Skin of body (tissue), 2 donors: Measurements from ENCODE around the gene FANCC. TPM values are rescaled to one million over a fixed set of nuclear protein-coding genes. Genes with fewer than 3 reads are reported as not detected.
A peak's percentile ranks its signal among the peaks of the same experiment; 100 is the strongest.

Source experiments
- DNase-seq: peaks from one replicate; lab custom pipeline; 2025; lab: John Stamatoyannopoulos, UW
- total RNA-seq: library from RNA; depleted of rRNA; stranded (reverse); fragments of >200 nt; gene quantifications from one replicate; pipeline ENCODE4 v1.2.3, GENCODE V29; 2014

FANCC gene
- total RNA-seq, 1 donor from 2014 or later: 16.1 TPM

GRCh38 chr9:95193480-95193879 is 124.0 kb downstream of the FANCC start:
- DNase-seq: no peak

DNA sequence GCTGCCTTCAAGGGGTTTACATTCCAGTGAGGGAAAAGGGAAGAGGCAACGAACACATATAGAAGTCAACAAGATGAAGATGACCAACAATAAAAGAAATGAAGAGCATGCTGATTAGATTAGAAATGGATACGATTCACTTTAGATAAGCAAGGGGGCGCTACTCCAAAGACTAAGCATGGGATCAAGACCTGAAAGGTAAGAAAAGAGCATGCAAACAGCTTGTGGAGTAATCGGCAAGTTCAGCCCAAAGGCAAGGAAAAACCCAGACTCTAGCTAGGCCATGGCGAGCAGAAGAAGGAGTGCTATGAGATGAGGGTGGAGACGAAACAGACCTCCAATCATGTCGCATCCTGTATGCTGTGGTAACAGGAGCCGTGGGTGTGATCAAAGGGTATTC is 124.4 kb downstream of the FANCC start:
- no peak for DNase-seq

DNA sequence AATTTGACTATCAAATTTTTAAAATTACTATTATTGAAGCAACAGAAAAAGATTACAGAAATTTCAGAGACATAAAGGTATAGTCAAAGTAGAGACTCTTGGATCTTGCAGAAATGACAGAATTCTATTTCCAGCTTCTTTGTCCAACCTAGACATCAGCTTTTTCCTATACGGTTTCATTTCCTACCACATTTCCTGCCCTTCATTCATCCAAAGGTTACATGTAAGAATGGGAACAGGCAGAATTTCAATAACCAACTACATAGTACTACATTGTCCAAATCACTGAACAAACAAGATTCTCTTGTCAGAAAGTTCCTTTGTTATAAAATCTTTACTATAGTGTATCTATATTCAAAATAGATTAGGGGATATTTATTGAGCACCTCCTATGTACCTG is 124.9 kb downstream of the FANCC start:
- DNase-seq: no peak

DNA sequence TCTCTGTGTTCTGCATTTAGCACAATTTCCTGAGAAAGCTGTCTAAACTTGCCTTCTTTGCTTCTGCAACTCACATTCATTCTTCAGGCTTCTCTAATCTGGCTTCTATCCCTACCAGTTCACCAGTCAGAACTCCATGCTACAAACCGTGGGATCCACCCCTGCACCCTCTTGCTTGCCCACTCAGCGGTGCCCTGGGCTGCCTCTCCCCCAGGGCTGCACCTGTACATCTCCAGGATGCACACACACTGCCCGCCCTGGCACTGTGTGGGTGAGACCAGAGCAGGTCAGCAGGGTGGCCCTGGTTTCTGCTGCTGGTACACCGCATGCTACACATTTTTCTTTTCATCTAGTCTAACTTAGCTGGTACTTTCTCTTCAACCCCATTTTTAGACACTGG is 127.1 kb downstream of the FANCC start:
- DNase-seq: no peak

DNA sequence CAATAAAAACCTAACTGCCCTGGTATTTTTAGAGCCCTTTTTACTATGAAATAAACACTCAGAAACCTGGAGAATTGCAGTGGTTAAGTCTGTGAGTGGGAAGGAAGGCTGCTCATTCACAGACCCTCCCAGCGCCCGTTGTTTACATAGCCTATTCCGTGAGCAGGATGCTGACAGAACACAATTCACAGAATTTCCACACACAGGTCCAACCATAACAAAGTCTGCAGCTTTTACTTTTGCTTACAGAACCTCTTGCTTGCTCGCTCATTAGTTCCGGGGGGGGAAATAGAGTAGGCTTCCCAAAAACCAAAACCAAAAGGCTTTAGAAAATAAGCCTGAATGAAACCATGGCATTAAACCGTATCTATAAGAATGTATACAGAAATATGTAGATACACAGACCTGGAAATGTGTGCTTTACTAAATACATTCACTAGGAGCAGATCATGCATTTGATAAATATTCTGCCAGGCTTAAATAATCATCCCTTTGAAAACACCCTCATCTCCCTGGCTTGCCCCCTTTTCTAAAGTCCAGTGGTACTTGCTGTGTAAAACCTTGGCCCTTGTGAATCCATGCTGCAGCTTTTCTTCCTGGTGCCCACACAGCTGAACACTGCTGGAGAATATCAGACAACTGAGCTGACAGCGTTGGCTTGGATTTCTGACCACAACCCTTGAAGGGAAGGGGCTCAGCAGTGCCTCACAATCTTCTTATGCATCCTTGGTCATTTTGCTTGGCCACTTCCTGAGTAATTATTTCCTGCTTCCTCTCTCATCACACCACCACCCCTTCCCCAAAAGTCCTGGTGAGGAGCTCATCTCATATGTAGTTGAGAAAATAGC is 128.0 kb downstream of the FANCC start:
- peak; percentile 37 for DNase-seq

DNA sequence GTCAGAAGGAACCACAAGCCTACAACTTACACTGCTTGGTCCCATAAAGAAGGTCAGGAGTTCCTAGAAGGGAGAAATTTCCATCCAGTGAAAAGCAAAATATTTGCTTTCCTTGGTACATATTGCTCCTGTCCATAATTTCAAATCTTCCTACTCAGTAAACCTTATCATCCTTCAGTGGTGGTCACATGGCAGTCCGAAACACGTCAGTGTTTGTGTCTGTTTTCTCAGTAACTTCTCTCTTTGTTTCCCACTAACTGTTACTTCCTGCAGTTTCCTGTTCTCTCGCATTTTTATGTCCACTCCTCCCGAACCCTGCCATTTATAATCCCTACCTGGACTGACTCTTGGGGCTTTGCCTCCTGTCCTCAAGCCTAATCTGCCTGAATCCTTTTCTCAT is 129.1 kb downstream of the FANCC start:
- no peak for DNase-seq

DNA sequence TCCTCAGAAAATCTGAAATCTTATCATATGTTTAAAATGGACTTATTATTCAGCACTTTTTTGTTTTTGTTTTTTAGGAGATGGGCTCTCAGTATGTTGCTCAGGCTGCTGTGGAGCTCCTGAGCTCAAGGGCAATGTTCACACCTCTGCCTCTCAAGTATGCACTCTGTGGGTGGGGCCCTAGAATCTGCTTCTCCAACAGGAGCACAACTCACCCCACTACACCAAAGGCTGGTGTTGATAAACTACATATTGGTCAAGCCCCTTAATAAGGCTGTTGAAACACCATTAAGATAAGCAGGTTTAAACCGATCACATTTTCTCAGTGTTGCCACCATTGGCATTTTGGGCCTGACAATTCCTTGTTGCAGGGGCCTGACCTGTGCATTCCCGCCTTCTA is 131.6 kb downstream of the FANCC start:
- DNase-seq: no peak

DNA sequence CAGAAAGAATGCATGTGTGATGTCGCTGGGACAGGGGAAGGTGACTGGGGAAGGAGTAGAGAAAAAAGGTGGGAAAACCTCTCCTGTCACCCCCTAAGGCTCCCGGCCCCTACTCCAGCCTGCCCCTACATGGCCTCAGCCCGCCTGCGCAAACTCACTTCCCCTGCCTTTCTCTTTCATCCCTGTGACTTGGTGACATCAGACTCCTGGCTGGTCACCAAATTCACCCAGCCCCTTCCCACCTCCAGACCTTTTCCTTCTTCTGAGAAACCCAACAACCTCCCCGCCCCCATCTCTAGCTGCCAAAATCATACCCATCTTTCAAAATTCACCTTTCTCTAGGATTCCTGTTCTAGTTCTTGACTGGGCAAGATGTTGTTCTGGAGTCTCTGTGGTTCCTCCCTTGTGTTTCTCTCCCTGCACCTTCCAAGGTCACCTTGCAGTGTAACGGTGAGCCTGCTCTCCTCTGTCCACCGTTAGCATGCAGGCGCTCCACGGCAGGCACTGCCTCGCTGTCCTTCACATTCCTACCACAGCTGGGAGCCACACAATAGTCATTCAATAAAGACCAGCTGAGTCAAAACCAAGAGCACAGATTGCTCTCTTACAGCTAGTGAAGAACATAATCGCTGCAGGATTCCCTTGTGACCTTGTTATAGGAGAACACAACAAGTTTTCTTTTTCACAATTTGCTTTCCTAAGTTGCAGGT is 134.5 kb downstream of the FANCC start:
- DNase-seq: no peak

- no peak for DNase-seq
Measured at GRCh38 chr9:95181835-95182234, 135.7 kb downstream of the FANCC start.

GRCh38 chr9:95181226-95181818 is 136.2 kb downstream of the FANCC start:
- no peak for DNase-seq

DNA sequence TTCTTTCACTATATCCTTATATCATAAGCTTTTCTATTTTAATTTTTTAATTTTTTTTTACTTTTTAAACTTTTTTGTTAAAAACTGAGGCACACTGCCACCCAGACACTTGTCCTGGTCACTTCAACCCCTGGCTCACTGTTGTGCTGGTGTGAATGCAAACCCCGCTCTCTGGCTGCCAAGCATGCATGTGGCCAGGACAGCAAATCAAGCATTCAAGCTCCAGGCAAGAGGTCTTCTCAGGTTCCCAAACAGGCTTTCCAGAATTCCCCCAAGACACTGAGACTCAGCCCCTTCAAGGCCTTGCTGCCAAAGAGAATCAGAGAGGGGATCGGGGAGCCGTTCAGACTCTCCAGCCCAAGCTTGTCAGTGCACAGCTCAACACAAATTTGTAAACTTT is 139.9 kb downstream of the FANCC start:
- DNase-seq: no peak

- no peak for DNase-seq
Measured at GRCh38 chr9:95176755-95177319, 140.7 kb downstream of the FANCC start.

- no peak for DNase-seq
Measured at GRCh38 chr9:95175523-95175922, 142.0 kb downstream of the FANCC start.

GRCh38 chr9:95174038-95174437 is 143.5 kb downstream of the FANCC start:
- DNase-seq: no peak

DNA sequence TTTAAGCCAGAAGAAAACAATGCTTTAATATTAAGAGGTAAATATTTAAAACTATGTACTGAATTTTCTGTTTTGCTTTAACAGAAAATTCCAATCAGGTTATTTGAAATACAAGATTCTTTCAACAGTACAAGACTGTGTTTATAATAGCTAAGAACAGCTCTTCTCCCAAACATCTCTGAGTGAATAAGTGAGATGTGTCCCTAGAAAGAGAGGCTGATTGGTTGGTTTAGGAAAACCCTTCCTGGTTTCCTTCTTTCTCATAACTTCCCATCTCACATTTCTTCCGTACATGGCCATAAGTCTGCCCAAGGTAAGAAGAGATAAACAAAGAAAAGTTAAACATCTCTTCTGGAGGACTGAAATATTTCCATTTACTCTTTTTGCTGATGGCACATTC is 145.9 kb downstream of the FANCC start:
- DNase-seq: no peak

DNA sequence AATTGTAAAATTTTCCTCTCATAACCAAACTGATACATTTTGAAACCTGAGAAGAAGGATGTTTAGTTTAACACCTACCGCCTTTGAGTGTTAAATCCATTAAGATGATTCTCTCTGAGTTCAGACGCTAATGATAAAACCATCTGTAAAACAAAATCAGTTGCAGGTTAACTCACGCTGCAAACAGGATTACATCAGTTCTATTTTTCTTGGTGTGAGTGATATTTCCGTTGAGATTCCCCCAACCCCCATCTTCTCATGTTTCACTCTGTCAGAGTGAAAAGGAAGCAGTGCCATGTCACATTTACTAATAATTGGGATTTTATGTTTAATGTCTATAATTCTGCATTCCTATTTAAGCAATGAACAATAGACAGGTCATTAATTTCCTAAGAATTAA is 146.5 kb downstream of the FANCC start:
- peak; percentile 47 for DNase-seq

DNA sequence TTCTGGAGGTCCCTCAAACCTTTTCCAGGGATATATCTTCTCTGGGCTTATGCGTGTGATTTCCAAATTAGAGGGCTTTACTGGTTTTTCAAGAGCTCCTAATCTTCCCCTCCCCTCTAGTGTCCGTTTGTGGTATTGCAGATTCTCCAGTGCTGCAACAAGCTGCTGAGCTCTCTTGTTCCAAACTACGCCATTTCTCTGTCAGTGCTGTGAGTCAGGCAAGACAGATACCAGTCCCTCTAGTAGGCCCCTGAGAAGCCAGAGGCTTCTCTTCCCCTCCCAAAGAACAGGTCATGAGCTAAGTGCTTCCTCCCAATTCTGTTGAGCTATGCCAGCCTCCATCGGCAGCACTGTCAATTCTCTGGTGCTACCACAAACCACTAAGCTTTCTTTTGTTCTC is 149.5 kb downstream of the FANCC start:
- DNase-seq: no peak

DNA sequence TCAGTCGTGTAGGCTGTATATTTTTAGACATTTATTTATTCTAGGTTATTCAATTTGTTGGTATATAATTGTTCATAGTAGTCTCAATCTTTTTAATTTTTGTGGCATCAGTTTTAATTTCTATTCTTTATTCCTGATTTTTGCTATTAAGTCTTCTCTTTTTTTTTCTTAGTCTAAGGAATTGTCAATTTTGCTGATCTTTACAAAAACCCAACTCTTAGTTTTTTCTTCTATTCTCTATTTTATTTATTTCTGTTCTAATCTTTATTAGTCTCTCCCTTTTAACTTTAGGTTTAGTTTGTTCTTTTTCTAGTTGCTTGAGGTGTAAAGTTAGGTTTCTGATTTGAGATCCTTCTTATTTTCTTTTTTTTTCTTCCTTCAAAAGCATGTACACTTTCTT is 152.5 kb downstream of the FANCC start:
- no peak for DNase-seq

DNA sequence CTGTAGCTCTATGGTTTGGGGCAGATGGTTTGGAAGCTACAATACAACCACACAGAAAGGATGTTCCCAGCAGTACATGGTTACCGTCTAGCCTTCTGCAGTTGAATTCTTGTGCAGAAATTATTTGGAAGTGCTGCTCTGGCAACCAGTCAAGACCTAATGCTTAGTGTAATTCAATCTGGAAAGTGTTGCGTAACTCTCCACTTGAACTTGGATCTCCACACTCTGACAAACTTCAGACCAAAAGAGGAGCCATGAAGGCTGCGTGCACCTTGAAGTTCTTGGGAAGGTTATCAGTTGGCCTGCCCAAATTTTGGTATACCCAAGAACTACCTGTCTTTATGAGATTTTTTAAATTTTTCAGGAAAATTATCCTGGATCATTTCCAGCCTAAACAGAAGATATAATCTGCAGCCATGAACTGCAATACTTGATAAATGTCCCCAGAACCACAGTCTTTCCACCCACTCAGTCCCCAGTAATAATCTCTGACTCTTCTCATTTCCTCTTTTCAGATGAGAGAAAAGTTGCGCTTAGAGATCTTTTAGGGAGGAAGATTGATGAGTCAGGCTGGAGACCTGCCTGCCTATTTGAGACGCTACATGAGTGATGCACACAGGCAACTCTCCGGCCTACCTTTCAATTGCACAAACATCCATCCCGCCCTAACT is 159.9 kb downstream of the FANCC start:
- DNase-seq: peak; percentile 84

DNA sequence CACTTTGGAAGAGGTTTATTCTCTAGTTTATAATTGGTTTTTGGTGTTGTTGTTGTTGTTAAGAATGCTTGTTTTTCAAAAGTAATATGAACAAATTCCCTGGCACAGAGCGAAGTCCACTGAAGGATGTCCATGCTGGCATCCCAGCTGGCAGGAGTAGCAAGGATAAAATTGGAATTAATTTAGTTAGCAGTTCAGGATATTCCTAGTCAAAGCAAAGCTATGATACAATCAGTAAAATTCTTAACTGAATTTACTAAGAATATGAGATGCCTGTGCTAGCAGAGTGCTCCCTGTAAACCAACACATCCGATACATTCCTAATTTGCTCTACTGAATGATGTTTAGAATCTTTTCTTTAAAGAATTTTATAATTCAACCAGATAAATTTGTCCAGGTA is 161.4 kb downstream of the FANCC start:
- DNase-seq: no peak

GRCh38 chr9:95155220-95155619 is 162.3 kb downstream of the FANCC start:
- no peak for DNase-seq

DNA sequence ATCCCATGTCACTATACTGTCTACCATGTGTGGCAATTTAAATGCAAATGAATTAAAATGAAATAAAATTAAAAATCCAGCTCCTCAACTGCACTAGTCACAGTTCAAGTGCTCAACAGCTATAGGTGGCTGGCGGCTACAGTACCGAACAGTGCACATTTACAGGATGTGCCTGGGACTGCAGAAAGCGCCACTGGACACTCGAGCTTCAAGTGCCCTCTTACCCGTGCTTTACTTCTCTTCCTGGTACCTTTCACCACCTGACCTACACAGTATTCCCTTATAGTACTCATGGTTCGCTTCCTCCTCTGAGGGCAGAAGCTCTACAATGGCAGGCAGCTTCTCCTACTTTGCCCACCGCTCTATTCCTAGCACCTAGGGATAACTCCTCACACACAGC is 166.6 kb downstream of the FANCC start:
- DNase-seq: no peak
